ENCODE results near the gene MIOS. TPM values are rescaled to one million over a fixed set of nuclear protein-coding genes. Genes with fewer than 3 reads are reported as not detected.

MIOS gene
- polyA plus RNA-seq, 2 of the 4 experiments (the other 2 are of a cell fraction), result 19.1 to 49.1 TPM

DNA sequence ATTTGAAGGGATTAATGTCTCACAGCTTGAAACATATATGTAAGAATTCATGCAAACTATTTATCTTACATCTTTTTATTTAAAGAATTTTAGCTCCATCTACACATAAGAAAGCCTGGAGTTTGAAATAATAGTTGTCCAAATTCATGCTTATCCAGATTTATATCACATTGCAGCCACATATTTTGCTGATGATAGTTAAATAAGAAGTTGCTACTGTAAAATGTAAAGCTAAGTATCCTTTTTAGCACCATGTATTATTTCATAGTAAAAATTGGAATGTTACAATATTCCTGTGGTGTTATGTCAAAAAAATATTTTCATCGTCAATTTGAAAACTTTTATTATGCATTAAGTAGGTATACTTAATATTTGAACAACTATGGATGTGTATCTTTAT lies 46.5 kb downstream of the MIOS start:
- CTCF ChIA-PET, result no interaction called here
- WGBS (ENCODE audit: missing lambda C conversion rate), result 97% methylated on average over 1 of the region's 1 CpG

DNA sequence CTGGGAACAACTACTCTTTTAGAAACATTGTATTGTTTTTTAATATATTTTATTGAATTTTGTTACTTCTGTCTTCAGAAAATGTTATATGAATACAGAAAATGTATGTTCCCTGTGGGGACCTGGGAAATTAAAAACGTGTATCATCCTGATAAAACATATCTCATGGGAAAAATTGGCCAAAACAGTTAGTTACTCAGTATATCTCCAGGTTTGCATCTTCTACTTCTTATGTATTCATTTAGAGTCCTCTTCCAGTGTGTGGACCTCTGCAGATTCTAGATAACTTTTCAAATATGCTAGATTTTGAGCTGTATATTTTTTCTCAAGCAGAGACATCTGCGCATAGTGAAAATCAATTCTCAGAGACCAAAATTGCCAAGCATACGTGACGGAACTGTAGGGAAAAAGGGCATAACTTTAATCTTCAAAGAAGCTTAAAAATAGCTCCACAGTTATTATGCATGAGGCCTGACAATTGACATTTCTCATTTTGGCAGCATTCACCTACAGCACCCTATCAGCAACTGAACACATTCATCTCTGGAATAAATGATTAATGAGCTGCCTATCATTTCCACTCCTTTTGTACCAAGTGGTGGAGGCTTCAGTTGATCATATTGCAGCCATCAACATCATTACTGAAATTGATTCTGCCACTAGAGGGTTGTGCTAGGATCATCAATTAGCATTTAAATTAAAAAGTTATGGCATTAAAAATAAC lies 47.5 kb downstream of the MIOS start:
- CTCF ChIA-PET, result no interaction called here

More for the DNA sequence above, 46.5 kb downstream of the MIOS start:
- no peak for FAIRE-seq
- no peak overlapping the region for H3K4me3 ChIP-seq
- H3K4me1 ChIP-seq, result no peaks in the 10 kb centered on the region
- POLR2A ChIA-PET, result no interaction called here
- H3K27ac ChIP-seq, result no peak overlapping the region
- no peak for DNase-seq (ENCODE audit: low read depth in 1 of 2, low spot score in 1 of 2)
- ATAC-seq, result no peak
- no peak overlapping the region for H3K4me2 ChIP-seq
- TF ChIP-seq RFX5 (IDR thresholded peaks at IDR 0.05), result no peak
- peak; percentile 27 for TF ChIP-seq MAFK (IDR thresholded peaks at IDR 0.05; ENCODE audit: partially characterized antibody)
- no peaks in the 10 kb centered on the region for H3K9me3 ChIP-seq

DNA sequence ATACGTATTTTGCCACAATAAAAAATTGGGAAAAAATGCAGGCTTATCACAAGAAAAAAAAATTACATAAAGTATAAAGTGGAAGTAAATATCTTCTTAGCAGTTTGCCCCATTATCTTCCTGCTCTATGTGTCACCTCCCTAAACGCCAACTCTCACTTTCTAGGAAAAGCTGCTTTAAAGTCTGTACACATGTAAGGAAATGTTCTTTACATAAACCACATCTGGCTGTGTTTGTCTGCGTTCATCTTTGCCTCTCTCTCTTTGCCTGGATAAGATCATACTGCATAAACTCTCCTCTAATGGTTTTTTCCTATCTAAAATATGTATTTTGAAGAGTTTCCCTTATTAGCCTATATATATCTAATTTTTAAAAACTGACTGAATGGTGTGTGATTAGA lies 50.9 kb downstream of the MIOS start:
- Histone ChIP-seq H3K27ac (no peak overlapping the region), H3K4me3 (no peak overlapping the region), H3K4me1 (no peaks in the 10 kb centered on the region), H3K9me3 (no peaks in the 10 kb centered on the region), H3K4me2 (no peak overlapping the region)
- FAIRE-seq (no peak), DNase-seq (ENCODE audit: low read depth in 1 of 2, low spot score in 1 of 2) (no peak), ATAC-seq (no peak)
- WGBS (ENCODE audit: missing lambda C conversion rate), result 84% methylated on average over 3 of the region's 3 CpGs
- no peak for TF ChIP-seq BHLHE40 (IDR thresholded peaks at IDR 0.05; ENCODE audit: low read depth, low read length)
- CTCF ChIA-PET, result no interaction called here
- POLR2A ChIA-PET, result no interaction called here

More for the DNA sequence above, 47.5 kb downstream of the MIOS start:
- Histone ChIP-seq H3K27ac (no peak overlapping the region), H3K4me2 (no peak overlapping the region), H3K4me1 (no peaks in the 10 kb centered on the region), H3K9me3 (no peaks in the 10 kb centered on the region), H3K4me3 (no peak overlapping the region)
- WGBS (ENCODE audit: missing lambda C conversion rate), result 79% methylated on average over 4 of the region's 4 CpGs
- DNase-seq (ENCODE audit: low read depth in 1 of 2, low spot score in 1 of 2) (no peak), FAIRE-seq (no peak), ATAC-seq (no peak)
- POLR2A ChIA-PET, result no interaction called here
- TF ChIP-seq HDAC2 (IDR thresholded peaks at IDR 0.05), result no peak
- TF ChIP-seq JUNB (IDR thresholded peaks at IDR 0.05), result no peak
- TF ChIP-seq, protein P1, sequence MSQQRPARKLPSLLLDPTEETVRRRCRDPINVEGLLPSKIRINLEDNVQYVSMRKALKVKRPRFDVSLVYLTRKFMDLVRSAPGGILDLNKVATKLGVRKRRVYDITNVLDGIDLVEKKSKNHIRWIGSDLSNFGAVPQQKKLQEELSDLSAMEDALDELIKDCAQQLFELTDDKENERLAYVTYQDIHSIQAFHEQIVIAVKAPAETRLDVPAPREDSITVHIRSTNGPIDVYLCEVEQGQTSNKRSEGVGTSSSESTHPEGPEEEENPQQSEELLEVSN (IDR thresholded peaks at IDR 0.05; ENCODE audit: borderline replicate concordance, low read depth), result no peak
- TF ChIP-seq CEBPB (IDR thresholded peaks at IDR 0.05), result no peak
- TF ChIP-seq, protein P2, sequence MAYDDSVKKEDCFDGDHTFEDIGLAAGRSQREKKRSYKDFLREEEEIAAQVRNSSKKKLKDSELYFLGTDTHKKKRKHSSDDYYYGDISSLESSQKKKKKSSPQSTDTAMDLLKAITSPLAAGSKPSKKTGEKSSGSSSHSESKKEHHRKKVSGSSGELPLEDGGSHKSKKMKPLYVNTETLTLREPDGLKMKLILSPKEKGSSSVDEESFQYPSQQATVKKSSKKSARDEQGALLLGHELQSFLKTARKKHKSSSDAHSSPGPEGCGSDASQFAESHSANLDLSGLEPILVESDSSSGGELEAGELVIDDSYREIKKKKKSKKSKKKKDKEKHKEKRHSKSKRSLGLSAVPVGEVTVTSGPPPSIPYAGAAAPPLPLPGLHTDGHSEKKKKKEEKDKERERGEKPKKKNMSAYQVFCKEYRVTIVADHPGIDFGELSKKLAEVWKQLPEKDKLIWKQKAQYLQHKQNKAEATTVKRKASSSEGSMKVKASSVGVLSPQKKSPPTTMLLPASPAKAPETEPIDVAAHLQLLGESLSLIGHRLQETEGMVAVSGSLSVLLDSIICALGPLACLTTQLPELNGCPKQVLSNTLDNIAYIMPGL (CRISPR knock-in tag; IDR thresholded peaks at IDR 0.05; ENCODE audit: borderline replicate concordance), result no peak
- no peak for TF ChIP-seq KDM5A (IDR thresholded peaks at IDR 0.05)
- TF ChIP-seq FOSB (CRISPR knock-in tag; IDR thresholded peaks at IDR 0.05), result no peak
- no peak for TF ChIP-seq HOXB13 (CRISPR knock-in tag; IDR thresholded peaks at IDR 0.05; ENCODE audit: low read depth)
- no peak for TF ChIP-seq GATA3 (IDR thresholded peaks at IDR 0.05; ENCODE audit: borderline replicate concordance)
- no peak for TF ChIP-seq CBX2 (IDR thresholded peaks at IDR 0.05; ENCODE audit: borderline replicate concordance, low read depth)
- no peak for TF ChIP-seq SMC3 (IDR thresholded peaks at IDR 0.05)

DNA sequence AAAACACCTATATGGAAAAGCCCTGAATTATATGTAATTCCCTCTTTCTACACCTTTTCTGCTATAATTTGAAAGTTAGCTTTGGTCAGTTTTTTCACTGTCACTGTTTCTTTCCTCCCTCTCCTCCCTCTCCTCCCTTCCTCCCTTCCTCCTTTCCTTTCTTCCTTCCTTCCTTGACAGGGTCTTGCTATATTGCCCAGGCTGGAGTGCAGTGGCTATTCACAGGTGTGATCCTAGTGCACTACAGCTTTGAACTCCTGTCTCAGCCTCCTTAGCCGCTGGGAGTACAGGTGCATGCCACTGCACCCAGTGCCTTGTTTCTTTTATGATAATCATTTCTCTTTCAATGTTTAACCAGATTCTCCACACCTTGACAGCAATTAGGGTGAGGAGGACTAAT lies 51.7 kb downstream of the MIOS start:
- Histone ChIP-seq H3K4me3 (no peak overlapping the region), H3K27ac (no peak overlapping the region), H3K4me1 (no peaks in the 10 kb centered on the region), H3K9me3 (no peaks in the 10 kb centered on the region), H3K4me2 (no peak overlapping the region)
- POLR2A ChIA-PET, result no interaction called here
- no peak for ATAC-seq
- 47% methylated on average over 1 of the region's 1 CpG for WGBS (ENCODE audit: missing lambda C conversion rate)
- TF ChIP-seq ZFP36 (IDR thresholded peaks at IDR 0.05; ENCODE audit: borderline replicate concordance, partially characterized antibody), result no peak
- CTCF ChIA-PET, result no interaction called here
- FAIRE-seq, result no peak
- no peak for DNase-seq (ENCODE audit: low read depth in 1 of 2, low spot score in 1 of 2)

DNA sequence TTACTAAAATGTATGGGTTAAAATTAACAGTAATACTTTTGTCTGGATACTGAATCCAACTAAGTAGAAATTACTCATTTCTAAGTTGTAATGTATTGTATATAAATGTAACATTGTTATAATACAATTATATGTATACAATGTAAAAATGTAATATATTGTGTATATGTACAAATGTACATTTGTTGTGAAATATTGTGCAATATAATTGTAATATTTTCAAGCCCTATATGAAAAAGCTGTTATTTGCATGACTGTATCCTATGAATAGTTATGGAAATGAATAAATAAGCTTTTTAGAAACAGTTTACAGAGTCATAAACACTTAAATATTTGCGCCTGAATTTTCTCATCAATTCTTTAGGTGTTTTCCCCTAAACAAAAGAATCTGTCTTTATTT lies 53.6 kb downstream of the MIOS start:
- H3K4me3 ChIP-seq, result no peak overlapping the region
- ChIA-PET CTCF (no interaction called here), POLR2A (no interaction called here)
- H3K27ac ChIP-seq, result no peak overlapping the region
- ATAC-seq (no peak), DNase-seq (ENCODE audit: low read depth in 1 of 2, low spot score in 1 of 2) (no peak), FAIRE-seq (no peak)
- no peaks in the 10 kb centered on the region for H3K9me3 ChIP-seq
- no peak overlapping the region for H3K4me2 ChIP-seq
- 91% methylated on average over 1 of the region's 1 CpG for WGBS (ENCODE audit: missing lambda C conversion rate)
- TF ChIP-seq CBX2 (IDR thresholded peaks at IDR 0.05; ENCODE audit: borderline replicate concordance, low read depth) (no peak), RARB (CRISPR knock-in tag; IDR thresholded peaks at IDR 0.05) (no peak), NPAS2 (CRISPR knock-in tag; IDR thresholded peaks at IDR 0.05; ENCODE audit: borderline replicate concordance) (no peak)
- TF ChIP-seq, protein P1 (IDR thresholded peaks at IDR 0.05; ENCODE audit: borderline replicate concordance, low read depth), result no peak
- TF ChIP-seq, protein P3, sequence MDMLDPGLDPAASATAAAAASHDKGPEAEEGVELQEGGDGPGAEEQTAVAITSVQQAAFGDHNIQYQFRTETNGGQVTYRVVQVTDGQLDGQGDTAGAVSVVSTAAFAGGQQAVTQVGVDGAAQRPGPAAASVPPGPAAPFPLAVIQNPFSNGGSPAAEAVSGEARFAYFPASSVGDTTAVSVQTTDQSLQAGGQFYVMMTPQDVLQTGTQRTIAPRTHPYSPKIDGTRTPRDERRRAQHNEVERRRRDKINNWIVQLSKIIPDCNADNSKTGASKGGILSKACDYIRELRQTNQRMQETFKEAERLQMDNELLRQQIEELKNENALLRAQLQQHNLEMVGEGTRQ (IDR thresholded peaks at IDR 0.05), result no peak
- H3K4me1 ChIP-seq, result no peaks in the 10 kb centered on the region

All from A549 (cell line).